Measurements from ENCODE around the gene CTSK.
"Not testable (repeated sequence)": the region's sequence is repeated elsewhere in the genome, so short reads cannot be mapped to it uniquely, and the experiment has no call there.

The CTSK gene

DNA sequence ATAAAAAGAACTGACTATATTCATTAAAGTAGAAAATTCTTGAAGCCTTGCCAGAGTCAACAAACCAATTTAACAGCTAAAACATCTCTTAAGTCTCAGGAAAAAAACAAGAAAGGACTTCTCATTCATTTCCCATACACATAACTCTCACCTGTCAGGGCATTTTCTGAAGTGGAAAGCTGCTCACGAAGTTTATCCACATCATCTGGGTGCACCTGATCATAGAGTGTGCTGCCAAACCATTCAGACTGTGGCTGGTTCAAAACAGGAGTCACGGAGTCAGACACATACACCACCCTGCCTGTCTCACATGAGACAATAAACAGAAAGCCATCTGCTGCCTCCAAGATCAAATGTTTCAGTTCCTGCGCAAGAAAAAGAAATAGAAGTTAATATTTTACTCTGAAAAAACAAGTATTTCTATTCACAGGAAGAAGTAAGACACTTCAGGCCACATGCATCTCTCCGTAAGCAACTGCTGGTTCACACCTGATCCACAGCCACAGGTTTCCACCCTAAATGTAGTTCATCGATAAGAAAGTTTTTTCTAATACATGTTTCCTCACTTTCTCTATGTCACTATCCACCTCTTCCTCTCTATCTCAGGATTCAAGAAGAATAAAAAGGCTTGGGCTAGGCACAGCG, 28.2 kb upstream of the CTSK start:
- TF ChIP-seq, protein P1, sequence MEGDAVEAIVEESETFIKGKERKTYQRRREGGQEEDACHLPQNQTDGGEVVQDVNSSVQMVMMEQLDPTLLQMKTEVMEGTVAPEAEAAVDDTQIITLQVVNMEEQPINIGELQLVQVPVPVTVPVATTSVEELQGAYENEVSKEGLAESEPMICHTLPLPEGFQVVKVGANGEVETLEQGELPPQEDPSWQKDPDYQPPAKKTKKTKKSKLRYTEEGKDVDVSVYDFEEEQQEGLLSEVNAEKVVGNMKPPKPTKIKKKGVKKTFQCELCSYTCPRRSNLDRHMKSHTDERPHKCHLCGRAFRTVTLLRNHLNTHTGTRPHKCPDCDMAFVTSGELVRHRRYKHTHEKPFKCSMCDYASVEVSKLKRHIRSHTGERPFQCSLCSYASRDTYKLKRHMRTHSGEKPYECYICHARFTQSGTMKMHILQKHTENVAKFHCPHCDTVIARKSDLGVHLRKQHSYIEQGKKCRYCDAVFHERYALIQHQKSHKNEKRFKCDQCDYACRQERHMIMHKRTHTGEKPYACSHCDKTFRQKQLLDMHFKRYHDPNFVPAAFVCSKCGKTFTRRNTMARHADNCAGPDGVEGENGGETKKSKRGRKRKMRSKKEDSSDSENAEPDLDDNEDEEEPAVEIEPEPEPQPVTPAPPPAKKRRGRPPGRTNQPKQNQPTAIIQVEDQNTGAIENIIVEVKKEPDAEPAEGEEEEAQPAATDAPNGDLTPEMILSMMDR (IDR thresholded peaks at IDR 0.05; ENCODE audit: low read depth, low read length, missing control alignments): no peak

DNA sequence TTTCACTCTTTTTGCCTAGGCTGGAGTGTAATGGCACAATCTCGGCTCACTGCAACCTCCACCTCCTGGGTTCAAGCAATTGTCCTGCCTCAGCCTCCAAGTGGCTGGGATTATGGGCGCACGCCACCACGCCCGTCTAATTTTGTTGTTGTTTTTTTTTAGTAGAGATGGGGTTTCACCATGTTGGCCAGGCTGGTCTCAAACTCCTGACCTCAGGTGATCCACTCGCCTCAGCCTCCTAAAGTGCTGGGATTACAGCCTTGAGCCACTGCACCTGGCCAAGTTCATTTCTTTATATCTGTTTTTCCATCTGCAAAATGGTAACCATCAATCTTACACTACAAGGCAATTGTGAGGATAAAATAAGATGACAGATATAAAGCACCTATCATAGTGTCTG, 25.9 kb upstream of the CTSK start:
- not testable (repeated sequence) for DNase-seq (ENCODE audit: extremely low read depth, low read depth); H3K4me3 ChIP-seq (replicated peaks; ENCODE audit: low read depth, low read length)

More for the DNA sequence above, 28.2 kb upstream of the CTSK start:
- DNase-seq (ENCODE audit: extremely low read depth, low read depth): no peak
- no peak overlapping the region for H3K4me3 ChIP-seq (replicated peaks; ENCODE audit: low read depth, low read length)

DNA sequence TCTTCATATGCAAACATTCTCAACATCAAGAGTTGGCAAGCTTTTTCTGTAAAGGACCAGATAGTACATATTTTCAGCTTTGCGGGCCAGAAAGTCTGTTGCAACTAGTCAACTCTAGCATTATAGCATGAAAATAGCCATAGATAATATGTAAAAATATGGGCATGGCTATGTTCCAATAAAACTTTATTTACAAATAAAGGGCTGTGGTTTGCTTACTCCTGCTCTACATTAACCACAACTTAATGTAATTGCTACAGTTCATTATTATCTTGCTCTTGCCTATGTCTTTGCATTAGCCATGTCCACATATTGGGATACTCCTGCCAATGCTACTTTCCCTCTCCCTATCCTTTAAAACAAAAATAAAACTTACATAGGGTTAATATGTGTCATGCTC, 24.5 kb upstream of the CTSK start:
- no peak for DNase-seq (ENCODE audit: extremely low read depth, low read depth)
- TF ChIP-seq, protein P1 (IDR thresholded peaks at IDR 0.05; ENCODE audit: low read depth, low read length, missing control alignments): no peak
- H3K4me3 ChIP-seq (replicated peaks; ENCODE audit: low read depth, low read length): no peak overlapping the region

DNA sequence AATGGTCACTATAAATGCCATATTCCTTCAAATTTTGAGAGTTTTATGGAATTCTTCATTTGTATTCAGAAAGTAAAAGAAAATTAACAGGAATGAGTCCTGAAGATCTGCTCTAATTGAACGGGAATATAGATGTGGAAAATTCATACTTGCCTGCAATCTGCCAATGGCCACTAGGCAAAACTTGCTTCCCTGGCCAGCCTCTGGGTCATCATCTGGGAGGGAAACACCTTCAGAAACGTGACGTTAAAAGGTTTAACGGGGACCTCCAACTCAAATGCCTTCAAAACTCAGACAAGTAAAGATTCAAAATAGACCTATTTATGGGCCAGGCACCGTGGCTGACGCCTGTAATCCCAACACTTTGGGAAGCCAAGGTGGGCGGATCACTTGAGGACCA, 21.7 kb upstream of the CTSK start:
- TF ChIP-seq, protein P1 (IDR thresholded peaks at IDR 0.05; ENCODE audit: low read depth, low read length, missing control alignments): peak; percentile 22
- H3K4me3 ChIP-seq (replicated peaks; ENCODE audit: low read depth, low read length): no peak overlapping the region
- no peak for DNase-seq (ENCODE audit: extremely low read depth, low read depth)

DNA sequence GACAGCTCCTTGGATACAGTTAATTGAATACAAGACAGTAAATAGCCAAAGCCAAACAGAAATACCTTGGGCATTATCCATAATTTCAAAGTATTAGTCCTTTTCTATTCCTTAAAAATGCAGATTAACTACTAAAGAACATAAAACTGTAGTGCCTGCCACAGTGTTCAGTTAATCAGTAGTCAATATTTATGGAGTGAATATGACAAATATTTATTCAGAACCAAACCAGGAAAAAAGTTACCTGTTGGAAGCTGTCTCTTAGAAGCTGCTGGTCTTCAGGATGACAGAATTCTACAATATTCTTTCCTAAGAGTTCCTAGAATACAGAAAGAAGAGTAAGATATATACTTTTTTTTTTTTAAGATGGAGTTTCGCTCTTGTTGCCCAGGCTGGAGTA, 18.2 kb upstream of the CTSK start:
- TF ChIP-seq, protein P1 (IDR thresholded peaks at IDR 0.05; ENCODE audit: low read depth, low read length, missing control alignments): no peak
- DNase-seq (ENCODE audit: extremely low read depth, low read depth): no peak
- H3K4me3 ChIP-seq (replicated peaks; ENCODE audit: low read depth, low read length): no peak overlapping the region

DNA sequence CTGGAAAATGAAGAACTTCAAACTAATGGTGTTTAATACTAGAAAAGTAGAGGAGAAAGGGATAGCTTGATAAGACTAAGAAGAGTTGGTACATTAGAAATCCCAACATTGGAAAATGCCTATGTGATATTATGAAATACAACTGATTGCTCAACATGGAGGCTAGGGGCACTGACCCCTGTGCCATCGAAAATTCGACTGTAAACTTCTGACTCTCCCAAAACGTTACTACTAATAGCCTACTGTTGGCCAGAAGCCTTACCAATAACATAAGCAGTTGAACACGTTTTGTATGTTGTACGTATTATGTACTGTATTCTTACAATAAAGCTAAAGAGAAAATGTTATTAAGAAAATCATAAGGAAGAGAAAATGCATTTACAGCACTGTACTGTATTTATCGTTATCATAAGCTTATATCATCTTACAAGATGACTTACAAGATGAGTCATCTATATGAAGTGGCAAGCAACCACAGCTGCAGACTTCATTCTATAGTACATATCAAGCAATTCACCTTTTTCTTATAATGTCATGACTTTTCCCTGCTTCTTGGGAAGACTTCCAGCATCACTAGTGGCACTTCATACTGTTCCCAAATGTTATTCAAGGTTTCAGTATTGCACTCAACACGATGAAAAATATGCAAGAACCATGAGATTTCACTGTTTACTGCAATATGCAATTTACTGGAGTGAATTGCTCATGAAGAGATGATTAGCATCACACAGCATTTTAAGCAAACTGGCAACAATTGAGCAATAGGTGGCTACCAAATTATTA, 12.9 kb upstream of the CTSK start:
- TF ChIP-seq, protein P1 (IDR thresholded peaks at IDR 0.05; ENCODE audit: low read depth, low read length, missing control alignments): no peak
- no peak for DNase-seq (ENCODE audit: extremely low read depth, low read depth)
- no peak overlapping the region for H3K4me3 ChIP-seq (replicated peaks; ENCODE audit: low read depth, low read length)

DNA sequence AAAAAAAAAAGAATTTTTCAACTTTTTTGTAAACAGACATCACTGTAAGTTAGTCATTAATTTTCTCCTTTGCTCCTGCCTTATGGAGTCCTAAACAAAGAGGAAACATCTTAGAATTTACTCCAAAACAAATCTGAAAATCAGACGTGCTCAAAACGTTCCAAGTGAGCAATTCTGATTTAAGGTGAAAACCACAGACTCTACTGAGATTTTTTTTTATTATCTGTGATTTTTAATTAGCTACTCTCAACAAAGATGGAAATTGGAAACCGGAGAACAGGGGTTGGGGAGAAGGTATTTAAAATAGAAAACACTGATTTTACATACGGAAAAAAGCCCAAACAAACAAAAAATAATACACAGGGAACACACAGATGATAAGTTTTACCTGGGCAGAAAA, 7.8 kb upstream of the CTSK start:
- TF ChIP-seq, protein P1 (IDR thresholded peaks at IDR 0.05; ENCODE audit: low read depth, low read length, missing control alignments): no peak
- H3K4me3 ChIP-seq (replicated peaks; ENCODE audit: low read depth, low read length): no peak overlapping the region
- DNase-seq (ENCODE audit: extremely low read depth, low read depth): no peak

All from HFF-Myc (cell line).